ENCODE data around the gene DCD.

DCD gene

DNA sequence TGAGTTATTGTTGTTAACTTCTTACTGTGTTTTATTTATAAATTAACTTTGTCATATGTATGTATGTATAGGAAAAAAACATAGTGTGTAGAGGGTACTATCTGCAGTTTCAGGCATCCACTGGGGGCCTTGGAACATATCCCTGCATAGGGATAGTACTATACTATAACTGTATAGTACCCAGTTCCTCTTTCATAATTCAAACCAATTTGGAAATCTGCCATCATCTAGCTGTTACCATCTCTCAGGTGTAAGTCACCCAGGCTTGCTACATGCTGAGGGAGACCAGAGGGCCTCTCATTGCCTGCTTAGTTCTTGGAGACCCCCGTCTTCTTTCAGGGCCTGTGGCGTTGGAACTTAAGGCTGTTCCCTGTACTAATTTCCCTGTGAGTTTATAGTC is 12.9 kb upstream of the DCD start:
- Histone ChIP-seq H3K23ac (ENCODE audit: low read length in 2 of 2) (no peak overlapping the region), H3K9ac (ENCODE audit: low read length) (no peak overlapping the region), H3K18ac (ENCODE audit: low read depth in 1 of 2, low read length in 2 of 2) (no peak overlapping the region), H3K9me3 (ENCODE audit: control insufficient read depth, low read length) (no peaks in the 10 kb centered on the region), H3K4me3 (ENCODE audit: insufficient read depth in 1 of 2, low read depth in 1 of 2, low read length in 2 of 2) (no peak overlapping the region), H2BK120ac (ENCODE audit: low read depth, low read length) (no peak overlapping the region), H3K36me3 (ENCODE audit: control insufficient read depth in 1 of 2, insufficient read depth in 2 of 2, low read depth in 1 of 2, low read length in 2 of 2) (no peaks in the 10 kb centered on the region), H2BK5ac (ENCODE audit: low read depth, low read length, poor library complexity, severe bottlenecking) (no peak overlapping the region), H2BK12ac (ENCODE audit: low read length in 2 of 2) (no peak overlapping the region), H2AFZ (ENCODE audit: low read depth, low read length) (no peak overlapping the region), H3K79me1 (replicated peaks; ENCODE audit: low read length, poor library complexity, severe bottlenecking) (no peaks in the 10 kb centered on the region), H3K4me1 (ENCODE audit: control insufficient read depth, insufficient read depth, low read depth, low read length) (no peaks in the 10 kb centered on the region), H2AK5ac (ENCODE audit: low read length, severe bottlenecking) (no peak overlapping the region), H3K27ac (ENCODE audit: low read length, poor library complexity, severe bottlenecking) (no peak overlapping the region), H2BK15ac (ENCODE audit: low read depth, poor library complexity, severe bottlenecking) (no peak overlapping the region), H4K91ac (ENCODE audit: low read length) (no peak overlapping the region), H3K27me3 (ENCODE audit: control insufficient read depth in 1 of 2, insufficient read depth in 1 of 2, low read length in 2 of 2) (peaks cover 8 to 38% of the 10 kb centered on the region in 2 experiments), H3K14ac (ENCODE audit: low read length in 2 of 2) (no peak overlapping the region), H3K4ac (ENCODE audit: low read depth in 1 of 2, low read length in 2 of 2) (no peak overlapping the region), H3K4me2 (ENCODE audit: low read length, poor library complexity, severe bottlenecking) (no peak overlapping the region), H4K8ac (ENCODE audit: low read length) (no peak overlapping the region)
- no peak for DNase-seq
- 68% methylated on average over 2 of the region's 2 CpGs for WGBS

DNA sequence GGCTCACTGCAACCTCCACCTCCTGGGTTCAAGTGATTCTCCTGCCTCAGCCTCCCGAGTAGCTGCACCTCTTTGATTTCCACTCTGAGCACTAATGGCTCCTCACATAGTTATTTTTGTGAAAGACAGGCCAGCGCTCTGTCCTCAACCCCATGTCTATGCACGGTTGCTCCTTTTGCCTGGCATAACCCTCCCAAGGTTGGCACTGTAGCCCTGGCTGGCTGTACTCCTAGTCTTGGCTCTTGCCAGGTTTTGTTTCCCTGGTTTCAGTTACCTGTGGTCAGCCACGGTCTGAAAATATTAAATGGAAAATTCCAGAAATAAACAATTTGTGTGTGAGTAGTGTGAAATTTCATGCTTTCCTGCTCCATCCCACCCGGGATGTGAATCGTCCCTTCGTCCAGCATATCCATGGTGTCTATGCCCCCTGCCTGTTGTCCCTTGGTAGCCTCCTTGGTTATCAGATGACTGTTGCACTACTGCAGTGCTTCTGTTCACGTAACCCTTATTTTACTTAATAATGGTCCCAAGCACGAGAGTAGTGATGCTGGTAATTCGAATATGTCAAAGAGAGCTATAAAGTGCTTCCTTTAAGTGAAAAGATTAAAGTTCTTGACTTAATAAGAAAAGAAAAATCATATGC is 12.3 kb upstream of the DCD start:
- Histone ChIP-seq H2BK120ac (ENCODE audit: low read depth, low read length) (no peak overlapping the region), H2BK15ac (ENCODE audit: low read depth, poor library complexity, severe bottlenecking) (no peak overlapping the region), H3K4me1 (ENCODE audit: control insufficient read depth, insufficient read depth, low read depth, low read length) (no peaks in the 10 kb centered on the region), H2BK5ac (ENCODE audit: low read depth, low read length, poor library complexity, severe bottlenecking) (no peak overlapping the region), H2BK12ac (ENCODE audit: low read length in 2 of 2) (no peak overlapping the region), H2AFZ (ENCODE audit: low read depth, low read length) (no peak overlapping the region), H3K4ac (ENCODE audit: low read depth in 1 of 2, low read length in 2 of 2) (no peak overlapping the region), H3K23ac (ENCODE audit: low read length in 2 of 2) (no peak overlapping the region), H2AK5ac (ENCODE audit: low read length, severe bottlenecking) (no peak overlapping the region), H3K18ac (ENCODE audit: low read depth in 1 of 2, low read length in 2 of 2) (no peak overlapping the region), H3K27me3 (ENCODE audit: control insufficient read depth in 1 of 2, insufficient read depth in 1 of 2, low read length in 2 of 2) (peaks cover 8 to 35% of the 10 kb centered on the region in 2 experiments), H4K8ac (ENCODE audit: low read length) (no peak overlapping the region), H3K9ac (ENCODE audit: low read length) (no peak overlapping the region), H3K79me1 (replicated peaks; ENCODE audit: low read length, poor library complexity, severe bottlenecking) (no peaks in the 10 kb centered on the region), H3K36me3 (ENCODE audit: control insufficient read depth in 1 of 2, insufficient read depth in 2 of 2, low read depth in 1 of 2, low read length in 2 of 2) (no peaks in the 10 kb centered on the region), H3K4me3 (ENCODE audit: insufficient read depth in 1 of 2, low read depth in 1 of 2, low read length in 2 of 2) (no peak overlapping the region), H3K14ac (ENCODE audit: low read length in 2 of 2) (no peak overlapping the region), H4K91ac (ENCODE audit: low read length) (no peak overlapping the region), H3K9me3 (ENCODE audit: control insufficient read depth, low read length) (no peaks in the 10 kb centered on the region), H3K27ac (ENCODE audit: low read length, poor library complexity, severe bottlenecking) (no peak overlapping the region), H3K4me2 (ENCODE audit: low read length, poor library complexity, severe bottlenecking) (no peak overlapping the region)
- no peak for DNase-seq
- 89% methylated on average over 10 of the region's 10 CpGs for WGBS

DNA sequence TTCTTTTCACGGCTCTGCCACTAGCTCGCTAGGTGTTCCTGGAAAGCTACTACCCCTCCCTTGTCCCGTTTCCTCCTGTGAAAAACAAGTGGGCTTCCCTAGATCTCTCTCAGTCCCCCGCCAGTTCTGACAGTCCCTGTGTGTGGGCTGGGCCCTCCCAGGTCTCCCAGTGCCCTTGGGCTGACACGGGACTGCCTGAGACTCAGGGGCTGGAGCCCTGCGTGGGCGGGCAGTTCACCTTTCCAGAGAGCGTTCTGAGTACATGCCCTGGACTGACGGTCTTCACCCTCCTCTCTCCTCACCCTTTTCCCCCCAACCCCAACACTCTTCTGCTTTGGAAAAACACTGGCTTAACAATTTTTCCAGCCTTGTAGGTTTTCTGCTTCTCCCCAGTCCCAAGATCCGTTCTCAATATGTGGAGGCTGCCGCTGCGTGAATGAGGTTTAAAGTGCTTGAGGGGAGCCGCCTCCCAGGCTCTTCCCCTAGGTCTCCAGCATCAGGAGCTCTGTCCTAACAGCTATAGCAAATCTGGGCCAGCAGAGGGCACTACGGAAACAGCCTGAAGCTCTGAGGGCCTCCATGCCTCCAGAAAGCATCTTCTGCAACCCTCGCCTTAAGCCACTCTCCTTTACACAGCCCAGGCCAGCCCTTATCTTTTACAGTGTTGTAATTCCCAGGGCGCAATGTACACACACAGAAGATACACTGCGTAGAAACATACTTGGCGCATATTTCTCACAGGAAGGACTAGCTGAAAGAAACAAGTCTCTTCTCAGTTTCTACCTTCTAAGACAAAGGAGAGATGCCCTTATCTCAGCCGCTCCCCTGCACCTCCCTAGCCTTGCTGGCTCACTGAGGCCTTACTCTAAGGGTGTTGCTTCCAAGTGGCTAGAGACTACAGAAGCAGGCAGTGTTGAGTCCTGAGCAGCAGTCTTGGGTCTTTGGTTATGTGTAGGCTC is 10.4 kb upstream of the DCD start:
- Histone ChIP-seq H3K14ac (ENCODE audit: low read length in 2 of 2) (no peak overlapping the region), H3K27ac (ENCODE audit: low read length, poor library complexity, severe bottlenecking) (no peak overlapping the region), H3K79me1 (replicated peaks; ENCODE audit: low read length, poor library complexity, severe bottlenecking) (no peaks in the 10 kb centered on the region), H2AK5ac (ENCODE audit: low read length, severe bottlenecking) (no peak overlapping the region), H2BK5ac (ENCODE audit: low read depth, low read length, poor library complexity, severe bottlenecking) (no peak overlapping the region), H2BK120ac (ENCODE audit: low read depth, low read length) (no peak overlapping the region), H3K4me3 (ENCODE audit: insufficient read depth in 1 of 2, low read depth in 1 of 2, low read length in 2 of 2) (no peak overlapping the region), H4K91ac (ENCODE audit: low read length) (no peak overlapping the region), H3K4me1 (ENCODE audit: control insufficient read depth, insufficient read depth, low read depth, low read length) (no peaks in the 10 kb centered on the region), H3K27me3 (ENCODE audit: control insufficient read depth in 1 of 2, insufficient read depth in 1 of 2, low read length in 2 of 2) (peaks cover 14 to 48% of the 10 kb centered on the region in 2 experiments), H2BK12ac (ENCODE audit: low read length in 2 of 2) (no peak overlapping the region), H3K4me2 (ENCODE audit: low read length, poor library complexity, severe bottlenecking) (no peak overlapping the region), H3K9ac (ENCODE audit: low read length) (no peak overlapping the region), H3K23ac (ENCODE audit: low read length in 2 of 2) (no peak overlapping the region), H3K9me3 (ENCODE audit: control insufficient read depth, low read length) (no peaks in the 10 kb centered on the region), H2AFZ (ENCODE audit: low read depth, low read length) (no peak overlapping the region), H3K4ac (ENCODE audit: low read depth in 1 of 2, low read length in 2 of 2) (no peak overlapping the region), H3K18ac (ENCODE audit: low read depth in 1 of 2, low read length in 2 of 2) (no peak overlapping the region), H3K36me3 (ENCODE audit: control insufficient read depth in 1 of 2, insufficient read depth in 2 of 2, low read depth in 1 of 2, low read length in 2 of 2) (no peaks in the 10 kb centered on the region), H4K8ac (ENCODE audit: low read length) (no peak overlapping the region), H2BK15ac (ENCODE audit: low read depth, poor library complexity, severe bottlenecking) (no peak overlapping the region)
- 53% methylated on average over 19 of the region's 19 CpGs for WGBS
- DNase-seq: no peak

DNA sequence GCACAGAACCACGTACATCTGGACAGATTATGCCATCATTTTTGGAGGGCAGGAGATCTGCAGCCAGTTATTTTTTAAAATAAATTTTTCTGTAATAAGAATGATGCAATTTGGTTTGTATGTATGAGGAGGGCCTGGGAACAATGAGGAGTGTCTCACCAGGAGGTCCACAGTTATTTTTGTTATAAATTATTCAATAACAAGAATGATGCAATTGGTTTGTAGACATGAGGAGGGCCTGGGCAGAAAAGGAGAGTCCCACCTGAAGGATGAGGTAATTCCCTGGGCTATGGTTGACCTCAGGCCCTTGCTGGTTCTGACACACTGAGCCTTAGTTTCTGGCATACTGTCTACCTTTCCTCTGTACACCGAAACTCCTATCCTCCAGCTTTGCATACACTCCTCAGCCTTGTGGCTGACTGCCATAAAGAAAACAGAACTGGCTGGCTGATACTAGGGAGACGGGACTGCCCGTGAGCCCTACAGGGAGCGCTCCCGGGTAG is 9.0 kb upstream of the DCD start:
- Histone ChIP-seq H3K9me3 (ENCODE audit: control insufficient read depth, low read length) (no peaks in the 10 kb centered on the region), H3K36me3 (ENCODE audit: control insufficient read depth in 1 of 2, insufficient read depth in 2 of 2, low read depth in 1 of 2, low read length in 2 of 2) (no peaks in the 10 kb centered on the region), H2BK12ac (ENCODE audit: low read length in 2 of 2) (no peak overlapping the region), H3K9ac (ENCODE audit: low read length) (no peak overlapping the region), H4K8ac (ENCODE audit: low read length) (no peak overlapping the region), H3K14ac (ENCODE audit: low read length in 2 of 2) (no peak overlapping the region), H3K27me3 (ENCODE audit: control insufficient read depth in 1 of 2, insufficient read depth in 1 of 2, low read length in 2 of 2) (peaks cover 20 to 63% of the 10 kb centered on the region in 2 experiments), H3K4me2 (ENCODE audit: low read length, poor library complexity, severe bottlenecking) (no peak overlapping the region), H2AK5ac (ENCODE audit: low read length, severe bottlenecking) (no peak overlapping the region), H3K79me1 (replicated peaks; ENCODE audit: low read length, poor library complexity, severe bottlenecking) (no peaks in the 10 kb centered on the region), H2AFZ (ENCODE audit: low read depth, low read length) (no peak overlapping the region), H3K18ac (ENCODE audit: low read depth in 1 of 2, low read length in 2 of 2) (no peak overlapping the region), H3K27ac (ENCODE audit: low read length, poor library complexity, severe bottlenecking) (no peak overlapping the region), H3K4me1 (ENCODE audit: control insufficient read depth, insufficient read depth, low read depth, low read length) (no peaks in the 10 kb centered on the region), H2BK5ac (ENCODE audit: low read depth, low read length, poor library complexity, severe bottlenecking) (no peak overlapping the region), H3K23ac (ENCODE audit: low read length in 2 of 2) (no peak overlapping the region), H3K4me3 (ENCODE audit: insufficient read depth in 1 of 2, low read depth in 1 of 2, low read length in 2 of 2) (no peak overlapping the region), H3K4ac (ENCODE audit: low read depth in 1 of 2, low read length in 2 of 2) (no peak overlapping the region), H2BK15ac (ENCODE audit: low read depth, poor library complexity, severe bottlenecking) (no peak overlapping the region), H4K91ac (ENCODE audit: low read length) (no peak overlapping the region), H2BK120ac (ENCODE audit: low read depth, low read length) (no peak overlapping the region)
- WGBS: 69% methylated on average over 4 of the region's 6 CpGs
- DNase-seq: no peak
